Renal cortical epithelial cell (primary cell): ENCODE measurements around the gene CD207. TPM values are rescaled to one million over a fixed set of nuclear protein-coding genes. Genes with fewer than 3 reads are reported as not detected.
"Not testable (repeated sequence)": the region's sequence is repeated elsewhere in the genome, so short reads cannot be mapped to it uniquely, and the experiment has no call there.

Source experiments
- DNase-seq: peaks from one replicate; pipeline ENCODE4 v3.0.0-alpha.2; 2011; ENCODE audit warnings: low read depth
- total RNA-seq: library from RNA; depleted of rRNA; stranded (reverse); fragments of >200 nt; gene quantifications from 2 replicates; pipeline ENCODE4 v1.2.3, GENCODE V29; 2014

The CD207 gene
- total RNA-seq, 1 donor from 2014 or later = not detected

DNA sequence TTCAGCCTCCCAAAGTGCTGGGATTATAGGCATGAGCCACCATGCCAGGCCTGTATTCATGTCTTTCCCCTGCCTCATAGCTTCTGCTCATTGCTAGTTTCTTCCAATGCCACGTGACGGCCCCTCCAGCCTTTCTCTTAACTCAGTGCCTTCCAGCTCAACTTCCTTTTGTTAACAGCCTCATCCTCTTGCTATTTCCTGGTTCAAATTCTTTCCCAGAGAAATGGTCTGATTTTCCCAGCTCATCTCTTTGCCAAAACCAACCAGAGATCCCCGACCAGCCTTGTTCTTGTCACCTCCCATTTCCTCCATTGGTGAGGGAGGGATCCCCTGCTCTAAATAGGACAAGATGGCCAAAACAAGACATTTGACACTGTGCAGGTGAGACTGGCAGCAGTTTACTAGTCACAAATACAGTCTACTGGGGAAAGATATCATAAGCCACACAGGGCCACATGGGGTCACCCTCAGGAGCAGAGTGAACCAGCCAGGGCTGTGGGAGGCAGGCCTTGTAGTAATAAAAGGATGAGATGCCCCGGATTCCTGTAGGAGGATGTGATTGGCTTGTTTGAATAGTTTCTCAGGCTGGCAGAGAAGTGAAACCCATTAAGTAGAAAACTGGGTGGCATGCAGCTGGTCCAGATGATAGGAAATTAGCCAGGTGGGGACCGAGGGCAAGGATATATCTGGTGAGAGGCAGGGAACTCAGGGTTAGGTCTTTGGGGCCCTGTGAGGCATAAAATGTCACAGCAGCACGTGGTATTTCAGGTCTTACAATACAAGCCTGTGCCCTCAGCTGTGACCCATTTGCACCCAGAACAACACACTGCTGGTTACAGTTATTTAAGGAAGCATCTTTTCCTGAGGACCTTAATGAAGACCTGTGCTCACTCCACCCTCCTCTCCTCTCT, 6.4 kb downstream of the CD207 start:
- DNase-seq = no peak

DNA sequence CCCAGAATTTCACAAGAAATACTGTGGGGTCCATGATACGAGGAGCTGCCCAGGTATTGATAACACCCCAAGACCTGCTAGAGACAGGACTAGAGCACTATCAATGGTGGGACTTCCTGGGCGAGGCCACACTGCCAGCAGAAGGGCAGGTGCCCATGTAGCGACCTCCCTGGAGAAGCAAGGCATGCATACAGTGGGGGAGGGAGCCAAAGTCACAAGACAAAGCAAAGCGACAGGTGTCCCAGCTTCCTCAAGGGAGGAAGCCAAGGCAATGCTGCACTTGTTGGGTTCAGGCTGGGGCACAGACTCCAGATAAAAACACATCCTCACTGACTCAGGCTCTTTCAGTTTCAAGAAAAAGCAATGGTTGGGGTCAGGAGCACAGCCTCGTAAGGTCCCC, 7.5 kb downstream of the CD207 start:
- no peak for DNase-seq

DNA sequence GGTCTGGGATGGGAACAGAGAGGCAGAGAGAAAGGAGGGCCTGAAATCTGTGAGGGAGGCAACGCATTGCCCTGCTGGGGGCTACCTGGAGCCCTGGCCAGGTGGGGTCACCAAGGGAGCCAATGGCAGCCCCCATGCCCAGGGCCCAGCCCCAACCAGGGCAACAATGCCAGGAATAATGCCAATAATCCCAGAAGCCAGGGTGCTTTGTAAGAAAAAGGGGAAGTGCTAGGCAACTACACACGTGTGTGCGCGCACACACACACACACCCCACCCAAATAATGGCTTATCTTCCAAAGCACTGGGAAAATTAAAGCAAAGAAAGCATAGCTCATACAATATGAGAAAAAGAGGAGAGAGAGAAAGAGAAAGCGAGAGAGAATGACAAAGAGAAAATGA, 8.2 kb downstream of the CD207 start:
- DNase-seq = no peak

- DNase-seq = no peak
Observed at GRCh38 chr2:70826696-70827350, 8.8 kb downstream of the CD207 start.

DNA sequence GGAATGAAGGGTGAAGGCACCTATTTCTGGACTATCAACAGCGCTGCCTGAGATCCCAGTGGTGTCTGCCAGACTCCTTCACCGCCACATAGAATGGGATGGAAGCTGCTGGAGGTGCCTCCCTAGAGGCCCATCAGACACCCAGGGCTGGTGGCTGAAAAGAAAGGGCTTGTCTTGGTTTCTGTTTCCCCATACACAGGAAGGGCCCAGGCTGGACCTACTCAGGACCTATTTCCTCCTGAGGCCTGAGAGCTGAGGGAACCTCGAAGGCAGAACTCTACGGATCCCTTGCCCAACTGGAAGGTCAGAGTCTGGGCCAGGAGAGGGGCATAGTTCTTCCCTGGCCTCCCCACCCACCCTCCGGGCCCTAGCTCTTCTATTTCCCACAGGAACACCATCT, 12.4 kb downstream of the CD207 start:
- no peak for DNase-seq

GRCh38 chr2:70822843-70823242, 12.8 kb downstream of the CD207 start:
- no peak for DNase-seq

GRCh38 chr2:70820499-70820898, 15.1 kb downstream of the CD207 start, which contains the start of gene CLEC4F:
Gene CLEC4F (minus strand): TSS chr2:70820599. CDS start chr2:70820523, 76 bp downstream.
- DNase-seq = no peak

DNA sequence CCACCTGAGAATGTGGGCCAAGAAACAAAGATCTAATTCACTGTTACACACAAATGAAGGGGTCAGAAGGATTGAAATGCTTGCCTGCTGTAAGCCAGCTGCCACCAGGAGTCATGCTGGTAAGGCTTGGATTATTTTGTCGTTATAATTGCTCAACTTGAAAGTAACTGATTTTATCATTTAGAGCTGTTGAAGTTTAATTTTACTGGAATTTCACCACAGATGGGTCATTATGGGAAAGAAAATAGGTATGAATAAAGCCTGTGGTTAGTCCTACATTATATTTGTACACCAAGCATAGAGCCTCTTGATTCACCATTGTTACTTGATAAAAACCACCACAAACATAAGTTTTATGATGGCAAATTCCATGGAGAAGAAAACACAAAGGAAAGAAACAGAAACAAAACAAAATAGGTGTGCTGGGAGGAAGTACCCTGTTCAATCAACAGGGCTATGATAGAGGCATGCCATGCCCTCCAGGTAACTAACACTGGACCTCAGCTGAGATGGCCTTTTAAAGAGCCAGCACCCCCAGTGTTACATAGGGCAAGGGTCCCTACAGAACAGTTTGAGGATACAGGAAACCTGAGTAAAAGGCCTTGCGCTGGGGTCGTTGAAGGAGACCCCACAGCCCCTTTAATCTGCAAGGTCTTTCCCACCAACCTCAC, 18.2 kb downstream of the CD207 start:
- DNase-seq = no peak

GRCh38 chr2:70816726-70817125, 18.9 kb downstream of the CD207 start:
- no peak for DNase-seq

GRCh38 chr2:70808983-70809958, 26.3 kb downstream of the CD207 start:
- no peak for DNase-seq

GRCh38 chr2:70807828-70808118, 27.8 kb downstream of the CD207 start:
- DNase-seq = no peak

GRCh38 chr2:70807102-70807827, 28.4 kb downstream of the CD207 start:
- DNase-seq = no peak

- no peak for DNase-seq
Observed at GRCh38 chr2:70806620-70807019, 29.0 kb downstream of the CD207 start.

GRCh38 chr2:70806013-70806412, 29.6 kb downstream of the CD207 start:
- DNase-seq = no peak

DNA sequence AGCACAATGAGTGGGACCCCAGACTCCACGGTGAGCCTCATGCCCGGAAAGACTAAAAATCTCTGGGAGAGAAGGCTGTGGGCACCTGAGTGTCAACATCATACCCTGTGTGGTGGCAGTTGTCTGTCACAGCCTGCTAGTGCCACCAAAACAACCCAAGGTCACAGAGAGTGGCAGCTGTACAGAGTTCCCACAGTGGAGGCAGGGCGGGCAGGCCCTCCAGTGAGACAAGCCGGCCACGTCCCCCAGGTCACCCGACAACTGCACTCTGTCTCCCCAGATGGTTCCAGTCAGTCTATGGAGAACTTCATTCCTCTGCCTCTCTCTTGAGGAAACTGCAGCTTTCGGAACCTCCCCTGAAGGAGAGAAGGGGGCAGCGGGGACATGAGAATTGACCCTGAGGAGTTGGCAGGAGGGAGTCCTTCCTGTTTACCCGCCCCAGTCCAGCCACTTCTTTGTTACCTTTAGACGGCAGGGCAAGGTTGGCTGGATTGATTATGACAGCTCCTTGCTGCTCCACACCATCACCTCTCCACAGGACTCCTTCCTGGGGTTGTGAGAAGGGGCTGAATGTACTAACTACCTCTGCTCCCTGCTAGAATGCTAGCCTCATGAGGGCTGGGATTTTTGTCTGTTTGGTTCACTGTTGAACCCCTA, 33.9 kb downstream of the CD207 start:
- DNase-seq = no peak

DNA sequence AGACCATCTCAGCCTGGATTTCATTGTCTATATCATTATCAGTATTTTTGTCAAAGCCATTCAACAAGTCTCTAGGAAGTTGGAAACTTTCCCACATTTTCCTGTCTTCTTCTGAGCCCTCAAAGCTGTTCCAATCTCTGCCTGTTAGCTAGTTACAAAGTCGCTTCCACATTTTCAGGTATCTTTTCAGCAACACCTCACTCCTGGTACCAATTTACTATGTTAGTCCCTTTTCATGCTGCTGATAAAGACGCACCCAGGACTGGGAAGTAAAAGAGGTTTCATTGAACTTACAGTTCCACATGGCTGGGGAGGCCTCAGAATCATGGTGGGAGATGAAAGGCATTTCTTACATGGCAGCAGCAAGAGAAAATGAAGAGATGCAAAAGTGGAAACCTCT, 35.9 kb downstream of the CD207 start:
- DNase-seq = no peak

GRCh38 chr2:70797996-70798395, 37.6 kb downstream of the CD207 start:
- DNase-seq = not testable (repeated sequence)

DNA sequence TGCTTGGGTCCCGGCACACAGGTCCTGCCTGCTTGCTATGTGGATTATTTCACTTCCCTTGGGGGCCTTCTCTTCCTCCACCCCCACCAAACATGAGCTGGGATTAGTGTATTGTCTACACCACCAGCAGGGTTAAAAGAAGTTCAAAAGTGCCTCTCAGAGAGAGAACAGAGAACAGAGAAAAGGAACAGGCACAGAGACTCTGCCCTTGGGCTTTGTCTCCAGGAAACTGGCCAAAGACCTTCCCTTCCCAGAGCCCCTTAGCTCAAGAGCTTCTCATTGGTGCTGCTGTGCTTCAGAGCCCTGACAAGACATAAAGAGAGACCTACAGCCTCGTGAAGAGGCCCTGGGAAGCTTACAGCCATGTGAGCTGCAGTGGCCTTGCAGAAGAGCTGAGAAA, 38.1 kb downstream of the CD207 start:
- DNase-seq = no peak

- DNase-seq = no peak
Observed at GRCh38 chr2:70796262-70796661, 39.4 kb downstream of the CD207 start.
